ENCODE measurements around the gene AFG1L. TPM values are rescaled to one million over a fixed set of nuclear protein-coding genes. Genes with fewer than 3 reads are reported as not detected.
A peak's percentile ranks its signal among the peaks of the same experiment; 100 is the strongest.

Gene AFG1L
- total RNA-seq, 1 donor from 2014 or later, result 8.2 TPM

- Mint-ChIP-seq H3K27ac (ENCODE audit: unreplicated experiment) (peak overlapping the region; percentile 98), H3K9me3 (no peaks in the 10 kb centered on the region), H3K4me3 (peak overlapping the region; percentile 99), H3K36me3 (ENCODE audit: low read depth) (peaks cover 4% of the 10 kb centered on the region), H3K27me3 (ENCODE audit: low read depth) (peaks cover 24% of the 10 kb centered on the region), H3K4me1 (peaks cover 20% of the 10 kb centered on the region)
- TF ChIP-seq CTCF (conservative IDR thresholded peaks at IDR 0.05), result peak; percentile 27
- DNase-seq (ENCODE audit: low read depth, low spot score), result peak; percentile 69
Observed at GRCh38 chr6:108557494-108558371, 262.9 kb downstream of the AFG1L start.

- H3K27ac Mint-ChIP-seq (ENCODE audit: unreplicated experiment), result peak overlapping the region; percentile 98
- DNase-seq (ENCODE audit: low read depth, low spot score), result peak; percentile 93
- H3K9me3 Mint-ChIP-seq, result no peaks in the 10 kb centered on the region
- peaks cover 28% of the 10 kb centered on the region for H3K4me1 Mint-ChIP-seq
- H3K4me3 Mint-ChIP-seq, result peak overlapping the region; percentile 99
- peaks cover 32% of the 10 kb centered on the region for H3K27me3 Mint-ChIP-seq (ENCODE audit: low read depth)
- H3K36me3 Mint-ChIP-seq (ENCODE audit: low read depth), result peaks cover 4% of the 10 kb centered on the region
- no peak for TF ChIP-seq CTCF (conservative IDR thresholded peaks at IDR 0.05)
Observed at GRCh38 chr6:108558372-108559096, 263.7 kb downstream of the AFG1L start.

- Mint-ChIP-seq H3K27ac (ENCODE audit: unreplicated experiment) (peak overlapping the region; percentile 92), H3K4me3 (peak overlapping the region; percentile 99), H3K27me3 (ENCODE audit: low read depth) (peaks cover 38% of the 10 kb centered on the region), H3K9me3 (no peaks in the 10 kb centered on the region), H3K36me3 (ENCODE audit: low read depth) (peaks cover 4% of the 10 kb centered on the region), H3K4me1 (peaks cover 33% of the 10 kb centered on the region)
- DNase-seq (ENCODE audit: low read depth, low spot score), result peak; percentile 68
- no peak for TF ChIP-seq CTCF (conservative IDR thresholded peaks at IDR 0.05)
Observed at GRCh38 chr6:108559097-108559883, 264.4 kb downstream of the AFG1L start.

- peak overlapping the region; percentile 96 for H3K4me3 Mint-ChIP-seq
- peaks cover 4% of the 10 kb centered on the region for H3K36me3 Mint-ChIP-seq (ENCODE audit: low read depth)
- DNase-seq (ENCODE audit: low read depth, low spot score), result peak; percentile 55
- no peaks in the 10 kb centered on the region for H3K9me3 Mint-ChIP-seq
- peaks cover 40% of the 10 kb centered on the region for H3K4me1 Mint-ChIP-seq
- no peak for TF ChIP-seq CTCF (conservative IDR thresholded peaks at IDR 0.05)
- peaks cover 45% of the 10 kb centered on the region for H3K27me3 Mint-ChIP-seq (ENCODE audit: low read depth)
- peak overlapping the region; percentile 86 for H3K27ac Mint-ChIP-seq (ENCODE audit: unreplicated experiment)
Observed at GRCh38 chr6:108559884-108560462, 265.1 kb downstream of the AFG1L start.
